Stimulated activated CD8-positive, alpha-beta memory T cell treated with anti-CD3 and anti-CD28 coated beads, Interleukin-7, amount 100 ng/mL, for 4 hours (primary cell): ENCODE measurements around the gene BCCIP.

ENCODE experiments used
- DNase-seq, 2 donors: peaks; one replicate each; pipeline ENCODE4 v3.0.0-alpha.2; 2020; ENCODE audit warnings: low read depth in 2 of 2

BCCIP gene

DNA sequence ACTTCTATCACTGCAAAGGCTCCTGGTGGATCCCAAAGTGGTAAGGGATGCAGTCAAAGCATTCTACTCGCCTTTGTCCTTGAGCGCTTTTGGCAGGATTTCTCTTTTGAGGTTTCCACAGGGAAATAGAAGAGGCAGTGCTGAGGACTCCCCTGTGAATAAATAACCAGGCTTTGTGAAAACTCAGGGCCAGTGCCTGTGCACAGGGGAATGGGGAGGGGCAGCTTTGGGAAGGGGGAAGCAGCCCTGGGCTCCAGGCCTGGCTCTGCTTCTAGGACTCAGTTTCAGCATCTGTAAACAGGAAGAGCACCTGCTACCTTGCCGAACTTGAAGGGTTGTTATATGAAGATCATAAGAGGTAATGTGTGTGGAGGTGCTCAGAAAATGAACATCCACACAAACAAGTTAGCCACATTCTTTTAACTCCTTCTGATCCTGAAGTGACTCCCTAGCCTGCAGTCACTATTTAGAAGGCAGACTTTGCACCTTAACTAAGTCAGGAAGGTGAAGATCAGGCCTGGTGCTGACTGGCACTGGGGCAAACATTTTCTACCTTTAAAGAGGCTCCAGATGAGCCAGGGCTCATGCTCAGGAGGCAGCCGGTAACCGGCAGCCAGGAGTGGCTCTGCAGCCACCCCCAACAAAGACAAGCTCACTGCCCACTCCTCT, 25.2 kb upstream of the BCCIP start:
- DNase-seq: no peak

- no peak for DNase-seq
Measured at GRCh38 chr10:125799451-125800182, 23.7 kb upstream of the BCCIP start.

DNA sequence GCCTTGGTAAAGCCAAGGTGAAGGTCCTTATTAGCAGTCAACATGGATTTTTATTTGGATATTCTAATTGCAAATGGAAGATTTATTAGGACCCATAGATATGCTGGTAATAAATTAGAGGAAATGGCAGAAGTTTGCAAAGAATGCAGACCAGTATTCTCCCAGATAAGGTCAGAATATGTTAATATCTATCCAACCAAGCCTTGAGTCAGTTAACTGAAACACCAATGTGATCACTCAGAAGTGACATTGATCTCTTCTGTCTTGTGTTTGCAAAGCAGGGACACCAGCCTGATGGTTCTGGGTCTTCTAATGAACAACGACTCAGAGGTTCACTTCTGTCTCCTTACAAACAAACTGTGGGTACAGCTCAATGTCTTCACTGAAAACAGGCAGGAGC, 21.8 kb upstream of the BCCIP start:
- no peak for DNase-seq

- no peak for DNase-seq
Measured at GRCh38 chr10:125802131-125802530, 21.2 kb upstream of the BCCIP start.

DNA sequence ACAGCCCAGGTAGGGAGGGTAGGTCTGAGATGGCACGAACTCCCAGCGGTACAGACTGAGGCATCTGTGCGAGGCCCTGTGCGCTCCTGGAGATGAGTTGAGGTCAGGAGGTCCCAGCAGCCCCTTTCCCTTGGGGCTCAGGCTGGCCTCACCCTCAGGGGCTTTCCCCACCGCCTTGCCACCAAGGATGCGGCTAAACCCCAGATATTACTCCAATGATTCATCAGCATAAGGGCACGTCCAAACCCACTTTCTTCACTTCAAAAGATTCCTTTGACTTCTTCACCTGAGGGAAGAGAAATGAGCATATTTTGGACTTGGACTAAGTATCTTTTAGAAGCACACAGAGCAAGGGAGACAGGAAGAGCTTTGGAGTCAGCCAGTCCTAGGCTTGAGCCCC, 20.6 kb upstream of the BCCIP start:
- no peak for DNase-seq

- no peak for DNase-seq
Measured at GRCh38 chr10:125808047-125808446, 15.3 kb upstream of the BCCIP start.

GRCh38 chr10:125811251-125811650, 12.1 kb upstream of the BCCIP start:
- DNase-seq: no peak

GRCh38 chr10:125812128-125812750, 11.1 kb upstream of the BCCIP start:
- DNase-seq: no peak

DNA sequence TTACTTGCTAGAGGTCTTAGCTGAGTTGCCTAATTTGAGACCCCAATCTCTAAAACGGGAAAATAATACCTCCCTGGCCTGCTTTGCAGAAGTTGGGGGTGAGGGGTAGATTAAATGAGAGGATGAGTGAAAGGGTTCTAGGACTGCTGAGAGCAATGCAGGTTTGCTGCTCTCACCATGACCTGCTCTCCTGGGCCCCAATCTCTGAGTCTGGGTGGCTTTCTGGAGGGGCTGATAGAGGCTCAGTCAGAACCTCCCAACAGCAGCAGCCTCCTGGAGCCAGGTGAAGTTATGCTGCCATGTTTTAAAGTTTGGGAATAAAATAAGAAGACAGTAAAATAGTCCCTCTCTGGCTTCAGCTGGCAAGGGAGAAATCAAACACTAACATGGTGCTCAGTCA, 7.6 kb upstream of the BCCIP start:
- no peak for DNase-seq

DNA sequence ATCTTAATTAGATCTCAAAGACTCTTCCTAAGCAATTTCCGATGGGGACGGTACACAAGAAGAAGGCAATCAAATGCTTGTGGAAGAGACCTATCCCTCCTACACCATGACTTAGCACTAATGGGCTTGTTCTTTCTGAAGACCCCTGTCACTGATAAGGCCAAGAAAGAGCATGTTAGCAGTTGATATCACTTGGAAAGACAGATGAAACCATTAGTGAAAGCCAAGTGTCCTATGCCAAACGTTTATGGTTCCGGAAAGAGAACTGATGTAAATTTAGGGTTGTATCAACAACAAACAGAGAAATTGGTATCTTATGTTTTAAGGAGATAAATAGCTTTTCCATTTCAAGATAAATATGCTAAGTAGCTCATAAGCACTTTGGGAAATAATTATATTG, 6.8 kb upstream of the BCCIP start:
- DNase-seq: no peak

GRCh38 chr10:125817337-125817946, 5.9 kb upstream of the BCCIP start:
- DNase-seq: no peak

DNA sequence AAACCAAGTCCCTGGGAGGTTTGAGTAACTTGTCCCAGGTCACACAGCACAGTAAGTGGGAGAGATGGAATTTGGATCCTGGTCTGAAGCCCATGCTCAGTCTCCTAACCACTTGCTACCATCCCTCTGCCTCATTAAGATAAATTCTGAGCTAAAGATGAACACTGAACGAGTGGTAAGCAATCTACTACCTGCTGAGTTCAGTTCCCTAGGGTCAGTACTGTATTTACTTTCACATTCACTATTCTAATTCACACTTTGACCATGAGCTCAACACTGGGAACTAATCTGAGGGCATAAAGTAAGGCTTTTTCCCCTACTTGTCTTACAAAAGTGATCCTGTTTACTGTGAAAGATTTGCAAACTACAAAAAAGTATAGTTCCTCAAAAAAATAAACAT, 2.6 kb upstream of the BCCIP start:
- no peak for DNase-seq

DNA sequence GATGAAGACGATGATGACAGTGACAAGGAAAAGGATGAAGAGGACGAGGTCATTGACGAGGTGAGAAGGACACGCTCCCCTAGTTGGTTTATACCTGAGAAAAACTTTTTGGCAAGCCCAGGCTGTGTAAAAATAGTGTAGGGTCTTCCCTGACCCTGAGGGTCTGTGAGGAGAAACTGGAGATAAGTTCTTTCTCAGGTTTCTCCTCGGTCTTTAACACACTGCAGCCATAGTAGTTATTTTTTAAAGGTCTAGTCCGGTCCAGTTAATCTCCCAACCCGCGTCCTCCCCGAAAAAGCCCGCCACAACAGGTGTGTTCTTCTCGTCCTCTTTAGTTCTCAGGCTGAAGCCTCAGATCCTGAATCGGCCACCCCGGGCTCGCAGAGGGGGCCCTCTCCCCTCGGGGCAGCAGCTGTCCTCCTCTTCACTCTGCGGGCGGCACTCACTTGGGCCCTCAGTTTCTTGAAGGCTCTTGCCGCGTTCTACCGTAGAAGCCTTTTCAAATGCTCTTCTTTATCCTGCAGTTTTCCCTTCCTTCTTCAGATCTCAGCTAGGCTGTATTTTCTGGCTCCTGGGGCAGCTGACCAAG, 411 bp downstream of the BCCIP start:
- DNase-seq: no peak

- no peak for DNase-seq
Measured at GRCh38 chr10:125824736-125825135, 1.4 kb downstream of the BCCIP start.

DNA sequence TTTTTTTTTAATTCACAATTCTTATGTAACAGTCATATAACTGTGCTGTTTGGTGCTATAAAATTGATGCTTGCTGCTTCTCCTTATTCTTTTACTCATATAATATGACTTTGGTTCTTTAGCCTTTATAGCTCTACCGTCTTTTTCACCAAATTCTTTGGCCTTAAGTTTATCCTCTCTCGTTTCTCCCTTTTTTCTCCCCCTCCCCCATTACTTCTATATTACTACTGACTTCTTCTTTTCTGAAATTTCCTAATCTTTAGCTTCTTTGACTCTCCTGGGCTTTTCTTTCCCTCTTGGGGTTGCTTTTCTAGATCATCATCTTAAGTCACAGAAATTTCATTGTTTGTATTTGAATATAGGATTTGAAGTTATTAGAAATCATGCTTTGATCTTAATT, 3.8 kb downstream of the BCCIP start:
- DNase-seq: no peak

DNA sequence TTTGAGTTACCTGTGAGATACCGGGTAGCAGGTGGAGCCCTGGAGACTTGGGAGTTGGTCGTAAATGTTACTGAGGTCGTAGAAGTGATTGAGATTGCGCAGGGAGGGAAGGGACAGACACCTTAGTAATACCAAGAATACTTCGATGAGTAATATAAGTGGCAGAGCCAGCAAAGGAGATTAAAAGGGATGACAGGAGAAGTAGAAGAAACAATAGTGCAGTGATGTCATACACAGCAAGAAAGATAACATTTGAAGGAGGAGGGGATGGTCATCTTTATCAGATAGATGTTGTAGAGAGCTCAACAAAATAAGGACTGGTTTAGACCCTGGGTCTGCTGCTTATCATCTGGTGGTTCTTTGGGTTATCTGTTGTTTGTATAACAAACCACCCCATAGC, 5.0 kb downstream of the BCCIP start:
- no peak for DNase-seq

- DNase-seq: no peak
Measured at GRCh38 chr10:125836746-125837145, 13.4 kb downstream of the BCCIP start.

- DNase-seq: no peak
Measured at GRCh38 chr10:125838802-125839575, 15.6 kb downstream of the BCCIP start.

DNA sequence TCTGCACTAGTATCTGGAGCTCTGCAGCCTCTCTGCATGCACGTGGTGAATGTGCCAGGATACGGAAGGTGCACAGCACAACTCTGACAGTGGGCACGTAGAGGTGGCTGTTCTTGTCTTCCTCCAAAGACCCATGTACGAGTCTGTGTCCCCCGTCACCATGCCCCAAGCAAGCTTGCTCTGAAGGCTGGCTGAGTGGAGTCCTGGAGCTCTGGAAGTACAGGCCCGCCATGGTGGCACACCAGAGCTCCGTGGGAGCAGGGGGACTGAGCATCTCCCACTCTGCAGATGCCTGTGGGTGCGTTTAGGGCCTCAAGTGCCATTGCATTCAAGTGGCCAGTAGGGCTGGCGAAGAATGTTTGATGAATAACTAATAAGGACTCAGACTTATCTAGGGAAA, 17.1 kb downstream of the BCCIP start:
- no peak for DNase-seq

- DNase-seq: no peak
Measured at GRCh38 chr10:125840955-125841354, 17.6 kb downstream of the BCCIP start.

- DNase-seq: no peak
Measured at GRCh38 chr10:125843603-125844329, 20.4 kb downstream of the BCCIP start.
